Limb (tissue), 2 donors: ENCODE measurements around the gene ASB8.
"Not testable (repeated sequence)": the region's sequence is repeated elsewhere in the genome, so short reads cannot be mapped to it uniquely, and the experiment has no call there.

Experiments
- DNase-seq, 2 donors: peaks; one replicate each; pipeline ENCODE4 v3.0.0-alpha.2; 2016; ENCODE audit errors: extremely low spot score in 2 of 2

The ASB8 gene

GRCh38 chr12:48142818-48143674 lies 14.3 kb downstream of the ASB8 start:
- DNase-seq: no peak

- DNase-seq: no peak
Observed at GRCh38 chr12:48135027-48135426, 22.3 kb downstream of the ASB8 start.

- DNase-seq: no peak
Observed at GRCh38 chr12:48132826-48133225, 24.5 kb downstream of the ASB8 start.

- no peak for DNase-seq
Observed at GRCh38 chr12:48131517-48131916, 25.8 kb downstream of the ASB8 start.

- DNase-seq: no peak
Observed at GRCh38 chr12:48129376-48129775, 27.9 kb downstream of the ASB8 start.

GRCh38 chr12:48128800-48129199 lies 28.5 kb downstream of the ASB8 start:
- DNase-seq: no peak

- no peak for DNase-seq
Observed at GRCh38 chr12:48126953-48127630, 30.2 kb downstream of the ASB8 start.

GRCh38 chr12:48125985-48126384 lies 31.3 kb downstream of the ASB8 start:
- DNase-seq: no peak

GRCh38 chr12:48125542-48125941 lies 31.8 kb downstream of the ASB8 start:
- not testable (repeated sequence) for DNase-seq

- DNase-seq: no peak
Observed at GRCh38 chr12:48123169-48123568, 34.1 kb downstream of the ASB8 start.

- no peak for DNase-seq
Observed at GRCh38 chr12:48122065-48122834, 35.1 kb downstream of the ASB8 start.

- no peak for DNase-seq
Observed at GRCh38 chr12:48121522-48121921, 35.8 kb downstream of the ASB8 start.

- DNase-seq: no peak
Observed at GRCh38 chr12:48119834-48120195, 37.5 kb downstream of the ASB8 start.

GRCh38 chr12:48119078-48119833 lies 38.1 kb downstream of the ASB8 start, which contains the start of gene PFKM:
TSS of gene PFKM (plus strand) at chr12:48119364. CDS start at chr12:48122775, 3,411 bp downstream.
- DNase-seq: peak; percentile 87 to 95

- DNase-seq: peak in 1 of 2 donors; percentile 34
Observed at GRCh38 chr12:48118284-48118871, 38.9 kb downstream of the ASB8 start.

- DNase-seq: no peak
Observed at GRCh38 chr12:48115957-48116356, 41.4 kb downstream of the ASB8 start.

GRCh38 chr12:48111312-48111693 lies 46.0 kb downstream of the ASB8 start:
- not testable (repeated sequence) for DNase-seq

- DNase-seq: no peak
Observed at GRCh38 chr12:48110691-48111311, 46.5 kb downstream of the ASB8 start.

- no peak for DNase-seq
Observed at GRCh38 chr12:48109424-48109823, 47.9 kb downstream of the ASB8 start.
